ENCODE measurements around the gene IL1RL2.

IL1RL2 gene

DNA sequence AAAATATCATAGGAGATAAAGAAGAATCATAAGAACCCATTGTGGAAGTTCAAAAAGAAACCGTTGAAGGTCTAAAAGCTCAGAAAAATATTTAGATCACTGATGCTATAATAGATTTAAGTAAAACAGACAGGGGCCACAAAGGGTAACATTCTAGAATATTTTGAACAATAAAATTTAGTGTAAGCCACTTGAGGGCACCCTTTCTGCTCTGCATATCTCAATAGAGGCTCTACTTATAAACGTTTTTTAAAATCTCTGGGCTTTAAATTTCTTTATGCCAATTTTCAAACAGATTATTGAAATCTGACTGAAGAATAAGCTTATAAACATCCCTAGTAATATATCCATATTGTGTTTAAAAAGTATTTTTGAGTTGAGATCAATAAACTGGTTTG is 66.9 kb downstream of the IL1RL2 start:
- Histone ChIP-seq H3F3A (ENCODE audit: low read depth) (0 out of 2 replicates have a peak, but pooled peaks cover 4% of the 10 kb centered on the region), H4K20me1 (ENCODE audit: insufficient read depth, low read length, poor library complexity, severe bottlenecking) (no peaks in the 10 kb centered on the region), H3K9ac (ENCODE audit: low read depth, low read length, poor library complexity, severe bottlenecking) (no peak overlapping the region), H3K9me2 (replicated peaks; ENCODE audit: low read depth, low read length) (no peaks in the 10 kb centered on the region), H3K36me3 (ENCODE audit: insufficient read depth, low read length) (no peaks in the 10 kb centered on the region), H3K9me3 (ENCODE audit: insufficient read depth, low read depth, low read length) (no peaks in the 10 kb centered on the region), H3K4me1 (ENCODE audit: insufficient read depth, low read length, poor library complexity, severe bottlenecking) (peaks cover 28% of the 10 kb centered on the region), H3K79me2 (ENCODE audit: insufficient read depth, low read length) (no peaks in the 10 kb centered on the region), H3K4me2 (ENCODE audit: low read depth, low read length, poor library complexity, severe bottlenecking) (no peak overlapping the region), H2AFZ (ENCODE audit: low read length) (no peak overlapping the region), H3K4me3 (ENCODE audit: low read length, poor library complexity, severe bottlenecking) (no peak overlapping the region), H3K27me3 (ENCODE audit: insufficient read depth, low read length, poor library complexity, severe bottlenecking) (no peaks in the 10 kb centered on the region)
- TF ChIP-seq CTCF (conservative IDR thresholded peaks at IDR 0.05; ENCODE audit: low read length) (peak; percentile 65), EZH2phosphoT487 (IDR thresholded peaks at IDR 0.05; ENCODE audit: borderline replicate concordance) (no peak)

- no peaks in the 10 kb centered on the region for H3K9me3 ChIP-seq (ENCODE audit: insufficient read depth, low read depth, low read length)
- H4K20me1 ChIP-seq (ENCODE audit: insufficient read depth, low read length, poor library complexity, severe bottlenecking) = no peaks in the 10 kb centered on the region
- TF ChIP-seq CTCF (conservative IDR thresholded peaks at IDR 0.05; ENCODE audit: low read length) (no peak), EZH2phosphoT487 (IDR thresholded peaks at IDR 0.05; ENCODE audit: borderline replicate concordance) (no peak)
- H3K4me3 ChIP-seq (ENCODE audit: low read length, poor library complexity, severe bottlenecking) = peak overlapping the region; percentile 61
- peak overlapping the region; percentile 87 for H2AFZ ChIP-seq (ENCODE audit: low read length)
- H3K4me1 ChIP-seq (ENCODE audit: insufficient read depth, low read length, poor library complexity, severe bottlenecking) = peaks cover 31% of the 10 kb centered on the region
- H3K4me2 ChIP-seq (ENCODE audit: low read depth, low read length, poor library complexity, severe bottlenecking) = peak overlapping the region; percentile 70
- H3K36me3 ChIP-seq (ENCODE audit: insufficient read depth, low read length) = no peaks in the 10 kb centered on the region
- H3K9ac ChIP-seq (ENCODE audit: low read depth, low read length, poor library complexity, severe bottlenecking) = peak overlapping the region; percentile 46
- 0 out of 2 replicates have a peak, but pooled peaks cover 4% of the 10 kb centered on the region for H3F3A ChIP-seq (ENCODE audit: low read depth)
- H3K9me2 ChIP-seq (replicated peaks; ENCODE audit: low read depth, low read length) = no peaks in the 10 kb centered on the region
- no peaks in the 10 kb centered on the region for H3K27me3 ChIP-seq (ENCODE audit: insufficient read depth, low read length, poor library complexity, severe bottlenecking)
- no peaks in the 10 kb centered on the region for H3K79me2 ChIP-seq (ENCODE audit: insufficient read depth, low read length)
Measured at GRCh38 chr2:102256276-102256675, 69.5 kb downstream of the IL1RL2 start.

DNA sequence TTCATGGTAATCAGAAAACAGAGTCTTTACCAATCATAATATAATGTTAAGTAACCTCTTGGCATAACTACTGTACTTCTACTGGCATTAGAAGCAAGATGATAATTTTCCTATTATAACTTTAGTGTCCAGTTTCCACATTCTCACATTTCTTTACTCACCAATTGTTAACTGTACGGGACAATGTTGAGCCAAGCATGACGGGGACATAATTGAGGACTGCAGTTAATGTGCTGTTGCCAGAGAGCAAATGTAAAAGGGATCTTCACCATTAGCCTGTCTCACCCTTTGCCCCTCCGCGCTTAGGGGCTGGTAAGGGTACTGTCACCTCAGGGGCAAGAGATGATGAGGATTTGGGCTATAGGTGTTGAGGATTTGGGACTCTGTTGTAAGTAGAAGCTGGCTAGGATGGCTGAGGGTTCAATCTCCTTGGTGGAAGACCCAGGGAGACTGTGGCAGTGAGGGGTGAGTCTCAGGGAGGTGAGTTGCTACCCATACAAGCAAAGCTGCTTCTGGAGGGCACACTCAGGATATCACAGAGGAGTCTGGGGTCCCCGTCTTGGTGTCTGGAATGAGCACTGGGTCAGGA is 70.1 kb downstream of the IL1RL2 start:
- TF ChIP-seq CTCF (conservative IDR thresholded peaks at IDR 0.05; ENCODE audit: low read length) = no peak
- TF ChIP-seq EZH2phosphoT487 (IDR thresholded peaks at IDR 0.05; ENCODE audit: borderline replicate concordance) = no peak
- Histone ChIP-seq H3K36me3 (ENCODE audit: insufficient read depth, low read length) (no peaks in the 10 kb centered on the region), H2AFZ (ENCODE audit: low read length) (peak overlapping the region; percentile 87), H3K9ac (ENCODE audit: low read depth, low read length, poor library complexity, severe bottlenecking) (peak overlapping the region; percentile 46), H3K4me3 (ENCODE audit: low read length, poor library complexity, severe bottlenecking) (peak overlapping the region; percentile 61), H3K4me2 (ENCODE audit: low read depth, low read length, poor library complexity, severe bottlenecking) (peak overlapping the region; percentile 70), H3K9me3 (ENCODE audit: insufficient read depth, low read depth, low read length) (no peaks in the 10 kb centered on the region), H3K79me2 (ENCODE audit: insufficient read depth, low read length) (no peaks in the 10 kb centered on the region), H3K4me1 (ENCODE audit: insufficient read depth, low read length, poor library complexity, severe bottlenecking) (peaks cover 35% of the 10 kb centered on the region), H3K9me2 (replicated peaks; ENCODE audit: low read depth, low read length) (no peaks in the 10 kb centered on the region), H3K27me3 (ENCODE audit: insufficient read depth, low read length, poor library complexity, severe bottlenecking) (no peaks in the 10 kb centered on the region), H4K20me1 (ENCODE audit: insufficient read depth, low read length, poor library complexity, severe bottlenecking) (no peaks in the 10 kb centered on the region), H3F3A (ENCODE audit: low read depth) (0 out of 2 replicates have a peak, but pooled peaks cover 4% of the 10 kb centered on the region)

All from Loucy (cell line).